Lower lobe of right lung (tissue), 2 donors: Measurements from ENCODE around the gene ZDHHC11. TPM values are rescaled to one million over a fixed set of nuclear protein-coding genes. Genes with fewer than 3 reads are reported as not detected.
"Not testable (repeated sequence)": the region's sequence is repeated elsewhere in the genome, so short reads cannot be mapped to it uniquely, and the experiment has no call there.

Experiments
- ATAC-seq, 2 donors: fragments of 200-7000 bp; cut with Tn5 transposase; one replicate each; pipeline ENCODE4 v1.9.1; 2020 to 2022; ENCODE audit warnings: mild to moderate bottlenecking in 2 of 2, moderate library complexity in 2 of 2
- DNase-seq: peaks from one replicate; pipeline ENCODE4 v3.0.0-alpha.2; 2020
- H3K27ac ChIP-seq: fragments of 200-600 bp; one replicate; pipeline ENCODE4 v1.8.0; 2022
- H3K27me3 ChIP-seq: fragments of 200-600 bp; one replicate; pipeline ENCODE4 v1.8.0; 2022; ENCODE audit warnings: low read depth
- H3K36me3 ChIP-seq: fragments of 200-600 bp; one replicate; pipeline ENCODE4 v1.8.0; 2022; ENCODE audit warnings: mild to moderate bottlenecking
- H3K4me1 ChIP-seq: fragments of 200-600 bp; one replicate; pipeline ENCODE4 v1.8.0; 2022
- H3K4me3 ChIP-seq: fragments of 200-600 bp; one replicate; pipeline ENCODE4 v1.8.0; 2022; ENCODE audit warnings: mild to moderate bottlenecking
- H3K9me3 ChIP-seq: fragments of 200-600 bp; one replicate; pipeline ENCODE4 v1.8.0; 2022
- intact Hi-C: fragments of 100-400 bp; cut with DNase I; formaldehyde crosslinking; loops from one replicate; pipeline ENCODE4 v1.11.0; 2022
- total RNA-seq: library from RNA; stranded (reverse); fragmentation: NEBNext Ultra II Directional; extraction: Animal tissue kit (Norgen Biotek cat#: 25700); gene quantifications from one replicate; pipeline ENCODE4 v1.2.1, GENCODE V29; 2021
- TF ChIP-seq, protein P1 (sequence below): fragments of 200-600 bp; IDR thresholded peaks from one replicate; pipeline ENCODE4 v1.8.0; 2022; ENCODE audit warnings: antibody characterized with exemption, mild to moderate bottlenecking
- donor health status: DM: no; HTN: yes; CAD: no; lungs with severe emphysema.

The ZDHHC11 gene
- total RNA-seq, 1 donor from 2014 or later, result 28.7 TPM

DNA sequence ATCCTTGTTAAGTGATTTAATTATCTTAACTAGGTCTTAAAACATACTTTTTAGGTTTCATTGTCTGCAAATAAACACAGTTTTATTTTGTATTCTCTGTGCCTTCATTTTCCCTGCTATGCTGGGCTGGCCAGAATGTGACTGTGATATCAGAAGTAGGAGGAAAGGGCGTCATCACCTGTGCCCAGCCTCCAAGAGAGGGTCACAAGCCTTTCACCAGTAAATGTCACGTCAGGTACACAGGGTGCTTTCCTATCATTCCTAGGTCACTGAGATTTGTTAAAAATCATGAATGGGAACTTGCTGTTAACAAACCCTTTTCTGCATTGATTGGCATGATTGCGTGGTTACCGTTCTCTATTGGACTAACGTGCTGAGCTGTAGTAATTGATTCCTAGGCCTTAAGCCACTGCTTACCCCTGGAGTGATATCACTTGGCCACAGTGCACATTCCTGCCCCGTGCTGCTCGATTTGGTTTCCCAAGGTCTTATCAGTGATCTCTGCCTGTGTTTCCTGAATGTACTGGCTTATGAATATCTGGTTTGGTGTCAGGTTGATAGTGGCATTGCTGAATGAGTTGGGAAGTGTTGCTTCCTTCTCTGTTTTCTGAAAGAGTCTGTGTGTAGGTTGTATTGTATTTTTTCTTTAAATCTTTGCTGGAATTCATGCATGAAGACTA, 14.7 kb downstream of the ZDHHC11 start:
- H3K27me3 ChIP-seq, H3K36me3 ChIP-seq, H3K4me1 ChIP-seq, intact Hi-C loops, ATAC-seq, H3K4me3 ChIP-seq, H3K27ac ChIP-seq, DNase-seq, H3K9me3 ChIP-seq: not testable (repeated sequence)

DNA sequence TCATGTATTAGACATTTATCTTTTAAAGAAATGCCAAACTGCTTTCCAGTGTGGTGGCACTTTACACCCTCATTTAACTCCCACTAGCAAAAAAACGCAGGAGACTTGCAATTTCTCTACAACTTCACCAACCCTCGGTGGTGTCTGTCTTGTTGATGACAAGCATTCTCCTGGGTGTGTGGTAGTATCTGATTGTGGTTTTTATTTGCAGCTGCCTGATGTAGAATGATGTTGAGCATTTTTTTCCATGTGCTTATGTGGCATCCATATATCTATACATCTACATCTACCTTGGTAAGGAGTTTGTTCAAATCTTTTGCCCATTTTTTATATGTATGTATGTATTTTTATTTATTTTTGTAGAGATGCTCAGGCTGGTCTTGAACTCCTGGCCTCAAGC, 16.8 kb downstream of the ZDHHC11 start:
- H3K4me3 ChIP-seq, DNase-seq, H3K36me3 ChIP-seq, H3K9me3 ChIP-seq, H3K4me1 ChIP-seq, ATAC-seq, H3K27me3 ChIP-seq, intact Hi-C loops, H3K27ac ChIP-seq: not testable (repeated sequence)

DNA sequence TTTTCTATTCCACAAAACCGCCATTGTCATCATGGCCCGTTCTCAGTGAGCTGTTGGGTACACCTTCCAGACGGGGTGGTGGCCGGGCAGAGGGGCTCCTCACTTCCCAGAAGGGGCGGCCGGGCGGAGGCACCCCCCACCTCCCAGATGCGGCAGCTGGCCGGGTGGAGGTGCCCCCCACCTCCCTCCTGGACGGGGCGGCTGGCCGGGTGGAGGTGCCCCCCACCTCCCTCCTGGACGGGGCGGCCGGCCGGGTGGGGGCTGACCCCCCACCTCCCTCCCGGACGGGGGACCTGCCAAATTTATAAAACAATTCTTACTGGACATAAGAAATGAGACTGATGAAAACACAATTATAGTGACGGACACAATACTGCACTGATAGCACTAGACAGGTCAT, 22.6 kb downstream of the ZDHHC11 start:
- H3K9me3 ChIP-seq, H3K4me1 ChIP-seq, ATAC-seq, DNase-seq, intact Hi-C loops, H3K27me3 ChIP-seq, H3K27ac ChIP-seq, H3K4me3 ChIP-seq, H3K36me3 ChIP-seq: not testable (repeated sequence)

DNA sequence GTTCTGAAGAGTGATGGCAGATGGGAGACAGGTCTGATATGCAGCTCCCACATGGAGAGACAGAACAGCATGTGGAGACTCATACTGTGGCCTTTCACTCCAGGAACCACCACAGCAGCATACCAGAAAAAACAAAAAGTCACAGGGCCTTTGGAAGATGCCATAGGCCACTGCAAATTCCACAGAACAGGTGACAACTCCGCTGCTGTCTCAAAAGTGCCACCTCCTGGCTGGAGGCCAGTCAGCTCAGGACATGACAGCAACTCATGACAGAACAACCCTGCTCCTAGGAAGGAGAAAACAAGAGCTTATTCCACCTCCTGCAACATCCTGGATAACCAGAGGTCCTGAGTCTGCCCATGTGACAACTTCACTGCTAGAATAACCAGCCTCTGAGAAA, 25.2 kb downstream of the ZDHHC11 start:
- H3K36me3 ChIP-seq, DNase-seq, H3K4me1 ChIP-seq, H3K27me3 ChIP-seq, H3K9me3 ChIP-seq, H3K27ac ChIP-seq, intact Hi-C loops, H3K4me3 ChIP-seq: not testable (repeated sequence)
- peak in 1 of 2 donors; percentile 47 for ATAC-seq

DNA sequence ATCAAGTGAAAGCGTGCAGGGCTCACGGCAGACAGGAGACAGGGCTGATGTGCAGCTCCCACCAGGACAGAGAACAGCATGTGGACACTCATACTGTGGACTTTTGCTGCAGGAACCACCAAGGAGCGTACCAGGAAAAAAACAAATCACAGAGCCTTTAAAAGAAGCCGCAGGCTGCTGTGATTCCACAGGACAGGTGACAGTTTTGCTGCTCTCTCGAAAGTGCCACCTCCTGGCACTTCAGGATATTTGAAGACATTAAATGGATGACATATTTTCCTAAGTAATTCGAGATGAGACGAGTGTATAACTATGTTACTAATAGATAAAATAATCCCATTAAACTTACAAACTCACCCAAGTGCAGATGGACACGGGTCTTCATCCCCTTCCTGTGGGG, 29.3 kb downstream of the ZDHHC11 start:
- ATAC-seq, result no peak
- no peaks in the 10 kb centered on the region for H3K4me1 ChIP-seq
- no peaks in the 10 kb centered on the region for H3K27me3 ChIP-seq
- no peak overlapping the region for H3K27ac ChIP-seq
- TF ChIP-seq, protein P1, sequence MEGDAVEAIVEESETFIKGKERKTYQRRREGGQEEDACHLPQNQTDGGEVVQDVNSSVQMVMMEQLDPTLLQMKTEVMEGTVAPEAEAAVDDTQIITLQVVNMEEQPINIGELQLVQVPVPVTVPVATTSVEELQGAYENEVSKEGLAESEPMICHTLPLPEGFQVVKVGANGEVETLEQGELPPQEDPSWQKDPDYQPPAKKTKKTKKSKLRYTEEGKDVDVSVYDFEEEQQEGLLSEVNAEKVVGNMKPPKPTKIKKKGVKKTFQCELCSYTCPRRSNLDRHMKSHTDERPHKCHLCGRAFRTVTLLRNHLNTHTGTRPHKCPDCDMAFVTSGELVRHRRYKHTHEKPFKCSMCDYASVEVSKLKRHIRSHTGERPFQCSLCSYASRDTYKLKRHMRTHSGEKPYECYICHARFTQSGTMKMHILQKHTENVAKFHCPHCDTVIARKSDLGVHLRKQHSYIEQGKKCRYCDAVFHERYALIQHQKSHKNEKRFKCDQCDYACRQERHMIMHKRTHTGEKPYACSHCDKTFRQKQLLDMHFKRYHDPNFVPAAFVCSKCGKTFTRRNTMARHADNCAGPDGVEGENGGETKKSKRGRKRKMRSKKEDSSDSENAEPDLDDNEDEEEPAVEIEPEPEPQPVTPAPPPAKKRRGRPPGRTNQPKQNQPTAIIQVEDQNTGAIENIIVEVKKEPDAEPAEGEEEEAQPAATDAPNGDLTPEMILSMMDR, result no peak
- intact Hi-C loops, result no loop called here
- H3K36me3 ChIP-seq, result no peaks in the 10 kb centered on the region
- DNase-seq, result no peak
- no peak overlapping the region for H3K4me3 ChIP-seq
- no peaks in the 10 kb centered on the region for H3K9me3 ChIP-seq

DNA sequence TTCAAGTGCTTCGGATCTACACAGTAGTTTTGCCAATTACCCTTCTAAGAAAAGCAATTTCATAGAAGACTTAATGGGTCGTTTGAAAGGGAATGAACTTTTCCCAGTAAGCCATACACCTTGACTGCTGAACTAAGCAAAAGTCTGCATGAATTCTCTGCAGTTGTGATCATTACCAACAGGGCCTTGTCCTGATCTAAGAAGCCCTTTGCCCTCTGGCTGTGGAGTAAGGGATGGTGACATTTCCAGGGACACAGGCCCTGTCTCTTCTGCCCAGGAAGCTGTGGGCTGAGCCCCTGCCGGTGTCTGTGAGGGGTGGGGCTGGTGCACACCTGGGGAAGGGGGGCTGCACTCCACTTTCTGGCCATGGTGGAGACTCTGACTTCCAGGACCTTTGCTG, 30.5 kb downstream of the ZDHHC11 start:
- no peak overlapping the region for H3K4me3 ChIP-seq
- H3K27me3 ChIP-seq, result no peaks in the 10 kb centered on the region
- H3K9me3 ChIP-seq, result no peaks in the 10 kb centered on the region
- TF ChIP-seq, protein P1, result no peak
- H3K36me3 ChIP-seq, result no peaks in the 10 kb centered on the region
- H3K4me1 ChIP-seq, result no peaks in the 10 kb centered on the region
- ATAC-seq (no peak), DNase-seq (no peak)
- intact Hi-C loops, result no loop called here
- H3K27ac ChIP-seq, result no peak overlapping the region

DNA sequence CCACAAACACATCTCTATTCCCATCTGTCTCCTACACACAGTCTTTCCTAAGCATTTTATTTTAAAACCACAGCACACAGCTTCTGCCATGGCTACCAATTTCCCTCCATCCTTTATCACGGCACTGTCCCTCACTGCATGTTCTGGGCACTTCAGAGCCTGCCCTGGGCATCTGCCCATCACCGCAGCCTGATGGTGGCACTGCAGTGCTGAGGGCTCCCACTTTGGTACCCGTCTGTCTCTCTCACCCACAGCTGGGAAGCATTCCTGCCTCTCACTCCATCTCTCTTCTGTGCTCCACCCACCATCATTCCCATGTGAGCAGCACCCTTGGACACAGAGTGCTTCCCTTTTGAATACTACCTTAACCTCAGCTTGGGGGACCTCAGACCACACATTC, 31.7 kb downstream of the ZDHHC11 start:
- Histone ChIP-seq H3K4me1 (no peaks in the 10 kb centered on the region), H3K27ac (no peak overlapping the region), H3K36me3 (no peaks in the 10 kb centered on the region), H3K4me3 (no peak overlapping the region), H3K9me3 (no peaks in the 10 kb centered on the region), H3K27me3 (no peaks in the 10 kb centered on the region)
- intact Hi-C loops, result no loop called here
- TF ChIP-seq, protein P1, result no peak
- ATAC-seq (no peak), DNase-seq (no peak)

DNA sequence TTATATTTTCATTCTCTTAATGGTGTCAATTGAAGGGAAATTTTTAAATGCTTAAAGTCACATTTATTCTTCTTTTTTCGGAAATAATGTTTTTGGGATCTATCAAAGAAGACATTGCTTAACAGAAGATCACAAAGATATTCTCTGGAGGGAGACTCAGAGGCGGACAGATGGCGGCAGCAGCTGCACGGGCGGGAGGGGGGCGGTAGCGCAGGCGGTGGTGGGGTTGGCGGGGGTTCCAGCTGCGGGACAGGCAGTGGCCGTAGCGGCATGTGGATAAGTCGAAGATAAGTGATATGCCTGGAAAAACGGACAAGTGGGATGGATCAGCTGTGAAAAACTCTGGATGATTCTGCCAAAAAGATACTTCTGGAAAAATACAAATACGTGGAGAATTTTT, 34.6 kb downstream of the ZDHHC11 start:
- DNase-seq, result no peak
- intact Hi-C loops, result no loop called here
- TF ChIP-seq, protein P1, result no peak
- H3K27me3 ChIP-seq, result no peaks in the 10 kb centered on the region
- no peak overlapping the region for H3K27ac ChIP-seq
- H3K4me3 ChIP-seq, result no peak overlapping the region
- ATAC-seq, result no peak
- H3K9me3 ChIP-seq, result no peaks in the 10 kb centered on the region
- no peaks in the 10 kb centered on the region for H3K4me1 ChIP-seq
- H3K36me3 ChIP-seq, result no peaks in the 10 kb centered on the region
